SK-N-SH treated with all-trans-retinoic acid at 6 μM for 48 hours (cell line): ENCODE results near the gene E2F2.

ENCODE experiments used
- CSDC2 ChIP-seq: fragments of 250-450 bp; sonication (Bioruptor Pico); IDR thresholded peaks from 2 replicates; pipeline ENCODE4 v1.5.0; 2020; ENCODE audit warnings: mild to moderate bottlenecking, moderate library complexity
- PATZ1 ChIP-seq: fragments of 250-450 bp; sonication (Bioruptor Pico); IDR thresholded peaks from 2 replicates; pipeline ENCODE4 v1.8.0; 2020; ENCODE audit warnings: mild to moderate bottlenecking, moderate library complexity, borderline replicate concordance
- ZNF70 ChIP-seq: fragments of 450-650 bp; formaldehyde crosslinking; IDR thresholded peaks from 2 replicates; pipeline ENCODE4 v1.5.0; 2020; ENCODE audit warnings: mild to moderate bottlenecking, moderate library complexity

- TF ChIP-seq CSDC2 (CRISPR knock-in tag): no peak
- no peak for TF ChIP-seq ZNF70 (CRISPR knock-in tag)
- no peak for TF ChIP-seq PATZ1 (CRISPR knock-in tag)
Measured at GRCh38 chr1:23484253-23485001, 46.6 kb downstream of the E2F2 start.
